Immature natural killer cell (primary cell): ENCODE data around the gene SMIM10L2A. TPM values are rescaled to one million over a fixed set of nuclear protein-coding genes. Genes with fewer than 3 reads are reported as not detected.

Source experiments
- DNase-seq, 3 donors: peaks; one replicate each; pipeline ENCODE4 v3.0.0; 2022; ENCODE audit warnings: mixed read lengths in 1 of 3
- H3K27ac Mint-ChIP-seq, 6 donors: one replicate each; pipeline ENCODE4 v1.8.0; 2020; ENCODE audit warnings: mixed read lengths in 6 of 6, mild to moderate bottlenecking in 5 of 6, inconsistent platforms in 4 of 6, moderate library complexity in 3 of 6
- H3K27me3 Mint-ChIP-seq, 3 donors: one replicate each; pipeline ENCODE4 v1.8.0; 2020 to 2021; ENCODE audit warnings: low read depth in 3 of 3, mild to moderate bottlenecking in 3 of 3, mixed read lengths in 3 of 3, moderate library complexity in 3 of 3, inconsistent platforms in 1 of 3
- H3K36me3 Mint-ChIP-seq, 3 donors: one replicate each; pipeline ENCODE4 v1.8.0; 2020; ENCODE audit warnings: mixed read lengths in 3 of 3, inconsistent platforms in 2 of 3, mild to moderate bottlenecking in 2 of 3
- H3K4me1 Mint-ChIP-seq, 2 donors: one replicate each; pipeline ENCODE4 v1.8.0; 2020; ENCODE audit warnings: inconsistent platforms in 2 of 2, mild to moderate bottlenecking in 2 of 2, mixed read lengths in 2 of 2, moderate library complexity in 1 of 2
- H3K4me3 Mint-ChIP-seq, 5 donors: one replicate each; pipeline ENCODE4 v1.8.0; 2020; ENCODE audit warnings: mild to moderate bottlenecking in 5 of 5, mixed read lengths in 5 of 5, inconsistent platforms in 3 of 5, moderate library complexity in 3 of 5
- H3K9me3 Mint-ChIP-seq, 6 donors: one replicate each; pipeline ENCODE4 v1.8.0; 2020; ENCODE audit warnings: mild to moderate bottlenecking in 6 of 6, mixed read lengths in 6 of 6, inconsistent platforms in 4 of 6, moderate library complexity in 3 of 6
- polyA plus RNA-seq, 3 donors: library from polyadenylated mRNA; unstranded; fragments of 300-500 nt; fragmentation: Illumina TruSeq; gene quantifications; one replicate each; pipeline ENCODE4 v1.2.3, GENCODE V29; 2021

SMIM10L2A gene
- polyA plus RNA-seq, 3 donors from 2014 or later = 0.17 to 0.34 TPM; not detected in 1

- H3K4me3 Mint-ChIP-seq = no peak overlapping the region
- H3K27ac Mint-ChIP-seq = no peak overlapping the region
- H3K36me3 Mint-ChIP-seq = no peaks in the 10 kb centered on the region
- peaks cover 0 to 2% (median 0%) of the 10 kb centered on the region in 6 donors for H3K9me3 Mint-ChIP-seq
- DNase-seq = no peak
- H3K27me3 Mint-ChIP-seq = peaks cover 2 to 7% (median 5%) of the 10 kb centered on the region in 3 donors
- H3K4me1 Mint-ChIP-seq = no peaks in the 10 kb centered on the region
Measured at GRCh38 chrX:135432453-135432852, 10.7 kb downstream of the SMIM10L2A start.

GRCh38 chrX:135432881-135433521, 11.3 kb downstream of the SMIM10L2A start:
- H3K27ac Mint-ChIP-seq = no peak overlapping the region
- no peak overlapping the region for H3K4me3 Mint-ChIP-seq
- H3K27me3 Mint-ChIP-seq = peaks cover 2 to 7% (median 5%) of the 10 kb centered on the region in 3 donors
- H3K9me3 Mint-ChIP-seq = peaks cover 0 to 2% (median 0%) of the 10 kb centered on the region in 6 donors
- no peak for DNase-seq
- H3K4me1 Mint-ChIP-seq = no peaks in the 10 kb centered on the region
- no peaks in the 10 kb centered on the region for H3K36me3 Mint-ChIP-seq

GRCh38 chrX:135433531-135434257, 11.9 kb downstream of the SMIM10L2A start:
- no peak for DNase-seq
- no peak overlapping the region for H3K27ac Mint-ChIP-seq
- H3K27me3 Mint-ChIP-seq = peaks cover under 1 to 5% (median 5%) of the 10 kb centered on the region in 3 donors
- no peak overlapping the region for H3K4me3 Mint-ChIP-seq
- peaks cover 0 to 2% (median 0%) of the 10 kb centered on the region in 6 donors for H3K9me3 Mint-ChIP-seq
- H3K36me3 Mint-ChIP-seq = no peaks in the 10 kb centered on the region
- no peaks in the 10 kb centered on the region for H3K4me1 Mint-ChIP-seq

- Mint-ChIP-seq H3K9me3 (peaks cover 0 to 2% (median 0%) of the 10 kb centered on the region in 6 donors), H3K36me3 (no peaks in the 10 kb centered on the region), H3K27ac (no peak overlapping the region), H3K4me1 (no peaks in the 10 kb centered on the region), H3K27me3 (peaks cover 2 to 5% (median 5%) of the 10 kb centered on the region in 3 donors), H3K4me3 (no peak overlapping the region)
- no peak for DNase-seq
Measured at GRCh38 chrX:135434258-135435138, 12.8 kb downstream of the SMIM10L2A start.

GRCh38 chrX:135435139-135435922, 13.6 kb downstream of the SMIM10L2A start:
- H3K27me3 Mint-ChIP-seq = peaks cover under 1 to 5% (median 4%) of the 10 kb centered on the region in 3 donors
- no peaks in the 10 kb centered on the region for H3K36me3 Mint-ChIP-seq
- peaks cover 0 to 2% (median 0%) of the 10 kb centered on the region in 6 donors for H3K9me3 Mint-ChIP-seq
- no peak for DNase-seq
- no peak overlapping the region for H3K27ac Mint-ChIP-seq
- no peak overlapping the region for H3K4me3 Mint-ChIP-seq
- H3K4me1 Mint-ChIP-seq = no peaks in the 10 kb centered on the region

GRCh38 chrX:135435933-135436332, 14.2 kb downstream of the SMIM10L2A start:
- peaks cover 0 to 2% (median 0%) of the 10 kb centered on the region in 6 donors for H3K9me3 Mint-ChIP-seq
- no peak overlapping the region for H3K27ac Mint-ChIP-seq
- peaks cover 0 to 5% (median 4%) of the 10 kb centered on the region in 3 donors for H3K27me3 Mint-ChIP-seq
- no peaks in the 10 kb centered on the region for H3K4me1 Mint-ChIP-seq
- no peak for DNase-seq
- no peak overlapping the region for H3K4me3 Mint-ChIP-seq
- no peaks in the 10 kb centered on the region for H3K36me3 Mint-ChIP-seq

DNA sequence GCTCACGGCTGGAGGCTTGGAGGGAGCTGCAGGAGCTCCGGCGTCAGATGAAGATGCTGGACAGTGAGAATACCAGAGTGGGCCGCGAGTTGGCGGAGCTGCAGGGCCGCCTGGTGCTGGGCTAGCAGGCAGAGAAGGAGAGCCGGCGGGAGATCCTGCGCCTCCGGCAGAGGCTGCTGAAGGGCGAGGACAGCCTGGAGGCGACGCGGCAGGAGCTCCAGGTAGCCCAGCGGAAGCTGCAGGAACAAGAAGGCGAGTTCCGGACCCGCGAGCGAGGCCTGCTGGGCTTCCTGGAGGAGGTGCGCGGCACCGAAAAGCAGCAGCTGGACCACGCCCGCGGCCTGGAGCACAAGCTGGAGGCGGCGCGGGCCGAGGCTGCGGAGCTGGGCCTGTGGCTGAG, 14.7 kb downstream of the SMIM10L2A start:
- peaks cover 0 to 1% (median 0%) of the 10 kb centered on the region in 6 donors for H3K9me3 Mint-ChIP-seq
- H3K27me3 Mint-ChIP-seq = peaks cover 0 to 5% (median 4%) of the 10 kb centered on the region in 3 donors
- H3K27ac Mint-ChIP-seq = no peak overlapping the region
- no peaks in the 10 kb centered on the region for H3K36me3 Mint-ChIP-seq
- no peak for DNase-seq
- H3K4me1 Mint-ChIP-seq = no peaks in the 10 kb centered on the region
- H3K4me3 Mint-ChIP-seq = no peak overlapping the region

DNA sequence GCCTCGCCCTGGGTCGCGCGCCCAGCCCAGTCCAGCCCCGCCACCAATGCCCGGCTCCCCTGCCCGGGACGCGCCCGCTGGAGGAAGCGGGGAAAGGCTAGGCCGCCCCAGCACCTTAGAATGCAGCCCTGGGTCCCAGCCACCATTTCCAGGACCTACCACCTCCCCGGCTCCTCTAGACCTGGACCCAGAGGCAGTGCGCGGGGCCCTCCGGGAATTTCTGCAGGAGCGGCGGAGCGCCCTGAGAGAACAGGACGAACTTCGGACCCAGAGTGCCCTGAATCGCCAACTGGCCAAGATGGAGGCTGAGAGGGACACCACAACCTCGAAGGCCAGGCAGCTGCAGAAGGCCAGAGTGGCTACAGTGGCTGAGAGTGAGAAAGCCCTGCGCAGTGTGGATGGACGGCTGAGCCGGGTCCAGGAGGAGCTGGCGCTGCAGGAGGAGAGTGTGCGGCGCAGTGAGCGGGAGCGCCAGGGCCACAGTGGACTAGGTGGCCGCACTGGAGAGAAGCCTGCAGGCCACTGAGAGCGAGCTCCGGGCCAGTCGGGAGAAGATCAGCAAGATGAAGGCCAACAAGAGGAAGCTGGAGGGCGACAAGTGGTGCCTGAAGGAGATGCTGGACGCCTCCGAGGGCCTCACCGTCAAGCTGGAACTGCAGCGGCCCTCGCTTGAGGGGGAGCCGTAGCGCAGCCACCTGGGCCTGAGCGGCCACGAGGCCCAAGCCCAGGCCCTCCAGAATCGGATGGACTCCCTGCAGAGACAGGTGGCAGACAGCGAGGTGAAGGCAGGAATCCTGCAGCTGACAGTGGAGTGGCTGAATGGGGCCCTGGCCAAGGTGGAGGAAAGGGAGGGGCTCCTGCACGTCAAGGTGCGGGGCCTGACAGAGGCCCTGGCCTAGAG, 15.5 kb downstream of the SMIM10L2A start:
- H3K36me3 Mint-ChIP-seq = no peaks in the 10 kb centered on the region
- H3K27ac Mint-ChIP-seq = no peak overlapping the region
- H3K9me3 Mint-ChIP-seq = no peaks in the 10 kb centered on the region
- H3K27me3 Mint-ChIP-seq = peaks cover 3 to 5% (median 4%) of the 10 kb centered on the region in 3 donors
- no peak for DNase-seq
- no peaks in the 10 kb centered on the region for H3K4me1 Mint-ChIP-seq
- H3K4me3 Mint-ChIP-seq = no peak overlapping the region

DNA sequence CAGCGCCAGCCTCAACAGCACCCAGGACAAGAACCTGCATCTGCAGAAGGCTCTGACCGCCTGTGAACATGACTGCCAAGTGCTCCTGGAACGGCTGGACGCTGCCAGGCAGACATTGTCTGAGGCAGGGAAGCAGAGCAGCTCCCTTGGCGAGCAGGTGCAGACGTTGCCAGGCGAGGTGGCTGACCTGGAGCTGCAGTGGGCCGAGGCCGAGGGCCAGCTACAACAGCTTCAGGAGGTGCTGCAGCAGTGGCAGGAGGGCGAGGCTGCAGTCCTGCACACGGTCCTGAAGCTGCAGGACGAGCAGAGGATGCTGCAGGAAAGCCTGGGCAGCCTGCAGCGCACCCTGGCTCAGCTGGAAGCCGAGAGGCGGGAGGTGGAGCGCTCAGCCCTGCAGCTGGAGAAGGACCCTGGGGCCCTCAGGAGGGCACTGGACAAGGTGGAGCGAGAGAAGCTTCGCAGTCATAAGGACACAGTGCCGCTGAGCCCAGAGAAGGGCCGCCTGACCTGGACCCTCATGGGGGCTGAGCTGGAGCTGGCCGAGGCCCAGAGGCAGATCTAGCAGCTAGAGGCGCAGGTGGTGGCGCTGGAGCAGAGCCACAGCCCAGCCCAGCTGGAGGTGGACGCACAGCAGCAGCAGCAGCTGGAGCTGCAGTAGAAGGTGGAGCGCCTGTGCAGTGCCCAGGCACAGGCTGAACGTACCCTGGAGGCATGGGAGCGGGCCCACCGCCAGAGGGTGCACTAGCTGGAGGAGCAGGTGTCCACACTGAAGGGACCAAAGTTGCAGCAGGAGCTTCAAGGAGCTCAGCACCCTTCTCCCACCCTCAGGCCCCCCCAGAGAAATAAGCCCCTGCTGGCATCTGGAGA, 16.4 kb downstream of the SMIM10L2A start:
- Mint-ChIP-seq H3K9me3 (no peaks in the 10 kb centered on the region), H3K27ac (no peak overlapping the region), H3K27me3 (peaks cover 3 to 4% (median 4%) of the 10 kb centered on the region in 3 donors)

DNA sequence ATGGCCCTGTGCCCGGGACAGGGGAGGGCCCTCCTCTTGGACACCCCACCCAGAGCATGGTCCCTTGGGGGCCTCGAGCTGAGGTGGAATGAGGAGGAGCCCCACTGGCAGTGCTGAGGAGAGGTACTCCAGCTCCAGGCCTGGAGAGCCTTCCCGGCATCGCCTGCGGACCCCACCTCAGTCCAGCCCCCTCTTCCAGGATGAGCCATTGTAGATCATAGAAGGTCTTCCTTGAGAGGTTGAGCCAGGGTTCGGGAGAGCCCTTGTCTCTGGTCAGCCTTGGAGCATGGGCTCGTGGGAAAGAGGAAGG, 16.9 kb downstream of the SMIM10L2A start:
- H3K27me3 Mint-ChIP-seq = peaks cover 3 to 4% (median 3%) of the 10 kb centered on the region in 3 donors

More for the DNA sequence above, 16.4 kb downstream of the SMIM10L2A start:
- Mint-ChIP-seq H3K4me3 (no peak overlapping the region), H3K4me1 (no peaks in the 10 kb centered on the region), H3K36me3 (no peaks in the 10 kb centered on the region)
- DNase-seq = no peak

GRCh38 chrX:135449637-135450550, 28.1 kb downstream of the SMIM10L2A start:
- no peaks in the 10 kb centered on the region for H3K4me1 Mint-ChIP-seq
- no peaks in the 10 kb centered on the region for H3K9me3 Mint-ChIP-seq
- H3K4me3 Mint-ChIP-seq = no peak overlapping the region
- DNase-seq = no peak
- H3K36me3 Mint-ChIP-seq = no peaks in the 10 kb centered on the region
- H3K27me3 Mint-ChIP-seq = peaks cover 0 to 4% (median 0%) of the 10 kb centered on the region in 3 donors
- H3K27ac Mint-ChIP-seq = no peak overlapping the region

More for the DNA sequence above, 16.9 kb downstream of the SMIM10L2A start:
- H3K27ac Mint-ChIP-seq = no peak overlapping the region
- no peaks in the 10 kb centered on the region for H3K4me1 Mint-ChIP-seq
- no peaks in the 10 kb centered on the region for H3K36me3 Mint-ChIP-seq
- DNase-seq = no peak
- no peaks in the 10 kb centered on the region for H3K9me3 Mint-ChIP-seq
- H3K4me3 Mint-ChIP-seq = no peak overlapping the region
